Upper lobe of left lung (tissue), 4 donors: ENCODE data around the gene CDKAL1.

Experiments
- POLR2A ChIP-seq, 4 donors: fragments of 450-650 bp; IDR thresholded peaks; one replicate each; pipeline ENCODE4 v1.5.1; 2016 to 2017; ENCODE audit warnings: antibody characterized with exemption in 4 of 4, mild to moderate bottlenecking in 2 of 4
- POLR2AphosphoS5 ChIP-seq, 2 donors: sonication (generic); formaldehyde crosslinking; IDR thresholded peaks; one replicate each; pipeline ENCODE4 v1.5.1; 2017; ENCODE audit warnings: antibody characterized with exemption in 2 of 2
- TF ChIP-seq, protein P1 (sequence below), 6 experiments: fragments of 450-650 bp in 4 of 6; fragments of 200-600 bp in 2 of 6; sonication (generic) in 2 of 6; IDR thresholded peaks; one replicate each; pipeline ENCODE4 v1.5.1; 2016 to 2019; ENCODE audit warnings: antibody characterized with exemption in 6 of 6

- TF ChIP-seq, protein P1, sequence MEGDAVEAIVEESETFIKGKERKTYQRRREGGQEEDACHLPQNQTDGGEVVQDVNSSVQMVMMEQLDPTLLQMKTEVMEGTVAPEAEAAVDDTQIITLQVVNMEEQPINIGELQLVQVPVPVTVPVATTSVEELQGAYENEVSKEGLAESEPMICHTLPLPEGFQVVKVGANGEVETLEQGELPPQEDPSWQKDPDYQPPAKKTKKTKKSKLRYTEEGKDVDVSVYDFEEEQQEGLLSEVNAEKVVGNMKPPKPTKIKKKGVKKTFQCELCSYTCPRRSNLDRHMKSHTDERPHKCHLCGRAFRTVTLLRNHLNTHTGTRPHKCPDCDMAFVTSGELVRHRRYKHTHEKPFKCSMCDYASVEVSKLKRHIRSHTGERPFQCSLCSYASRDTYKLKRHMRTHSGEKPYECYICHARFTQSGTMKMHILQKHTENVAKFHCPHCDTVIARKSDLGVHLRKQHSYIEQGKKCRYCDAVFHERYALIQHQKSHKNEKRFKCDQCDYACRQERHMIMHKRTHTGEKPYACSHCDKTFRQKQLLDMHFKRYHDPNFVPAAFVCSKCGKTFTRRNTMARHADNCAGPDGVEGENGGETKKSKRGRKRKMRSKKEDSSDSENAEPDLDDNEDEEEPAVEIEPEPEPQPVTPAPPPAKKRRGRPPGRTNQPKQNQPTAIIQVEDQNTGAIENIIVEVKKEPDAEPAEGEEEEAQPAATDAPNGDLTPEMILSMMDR (IDR thresholded peaks at IDR 0.05): no peak
- TF ChIP-seq POLR2A (IDR thresholded peaks at IDR 0.05) (no peak), POLR2AphosphoS5 (IDR thresholded peaks at IDR 0.05) (no peak)
Measured at GRCh38 chr6:20955131-20955530, 420.9 kb downstream of the CDKAL1 start.
